K562 (cell line): ENCODE results near the gene FAM120C. TPM values are rescaled to one million over a fixed set of nuclear protein-coding genes. Genes with fewer than 3 reads are reported as not detected.

Experiments
- CBX1 ChIP-seq: sonication (generic); IDR thresholded peaks from 2 replicates; pipeline ENCODE4 v1.6.1; 2016; ENCODE audit warnings: antibody characterized with exemption, low read depth, mild to moderate bottlenecking
- ELF1 ChIP-seq: fragments of 200-800 bp; sonication (Bioruptor generic); IDR thresholded peaks from 2 replicates; pipeline ENCODE4 v1.6.1; 2016; ENCODE audit warnings: missing genetic modification characterization, missing compliant biosample characterization
- ESRRB ChIP-seq: fragments of 250-450 bp; sonication (Bioruptor Pico); IDR thresholded peaks from 2 replicates; pipeline ENCODE4 v1.5.0; 2020; ENCODE audit warnings: mild to moderate bottlenecking, moderate library complexity, borderline replicate concordance
- HSF4 ChIP-seq: fragments of 250-450 bp; sonication (Bioruptor Pico); IDR thresholded peaks from 2 replicates; pipeline ENCODE4 v2.1.2; 2022; ENCODE audit warnings: mild to moderate bottlenecking, moderate library complexity, borderline replicate concordance
- KLF13 ChIP-seq: fragments of 450-650 bp; IDR thresholded peaks from 2 replicates; pipeline ENCODE4 v1.6.1; 2016; ENCODE audit warnings: missing genetic modification characterization, low read depth, mild to moderate bottlenecking, missing compliant biosample characterization, moderate library complexity, borderline replicate concordance
- NFIC ChIP-seq: fragments of 450-650 bp; IDR thresholded peaks from 2 replicates; pipeline ENCODE4 v1.6.1; 2017; ENCODE audit warnings: mild to moderate bottlenecking, inconsistent platforms
- NR2C1 ChIP-seq, 2 experiments: fragments of 450-650 bp; IDR thresholded peaks; 2 replicates each; pipeline ENCODE4 v1.6.1; 2017; ENCODE audit warnings: mild to moderate bottlenecking in 2 of 2, antibody characterized with exemption in 1 of 2, inconsistent platforms in 1 of 2, missing compliant biosample characterization in 1 of 2, missing genetic modification characterization in 1 of 2
- RB1 ChIP-seq: fragments of 450-650 bp; IDR thresholded peaks from 2 replicates; pipeline ENCODE4 v1.6.1; 2017; ENCODE audit warnings: low read depth, mild to moderate bottlenecking
- TAF7 ChIP-seq: fragments of 450-650 bp; IDR thresholded peaks from 2 replicates; pipeline ENCODE4 v1.6.1; 2016; ENCODE audit warnings: missing genetic modification characterization, missing compliant biosample characterization
- TBL1XR1 ChIP-seq, 2 experiments: IDR thresholded peaks; 2 replicates each; pipeline ENCODE4 v1.6.1; 2012; ENCODE audit warnings: improper control_type of control experiment in 2 of 2, low read length in 2 of 2, mild to moderate bottlenecking in 1 of 2
- ZNF3 ChIP-seq: fragments of 250-450 bp; sonication (Bioruptor Pico); IDR thresholded peaks from 2 replicates; pipeline ENCODE4 v1.5.0; 2021; ENCODE audit warnings: mild to moderate bottlenecking, moderate library complexity
- ZNF354B ChIP-seq: fragments of 250-450 bp; sonication (Bioruptor Pico); IDR thresholded peaks from 2 replicates; pipeline ENCODE4 v1.4.0; 2020
- ZNF431 ChIP-seq: sonication (generic); formaldehyde crosslinking; IDR thresholded peaks from 2 replicates; pipeline ENCODE4 v1.8.0; 2022; ENCODE audit warnings: mild to moderate bottlenecking, missing genetic modification reagents
- ZNF445 ChIP-seq: fragments of 250-450 bp; sonication (Bioruptor Pico); IDR thresholded peaks from 2 replicates; pipeline ENCODE4 v1.4.0; 2020; ENCODE audit warnings: low read depth, mild to moderate bottlenecking, moderate library complexity
- polyA plus RNA-seq, 8 experiments: library from polyadenylated mRNA; depleted of rRNA in 4 of 8; stranded (reverse) in 5 of 8; unstranded in 3 of 8; fragments of >200 nt; fragmentation: Nextera tagmentation in 2 of 8; fragmentation: Illumina TruSeq in 1 of 8; extraction: Ambion mirVana in 2 of 8; extraction: Trizol in 1 of 8; gene quantifications; 2 replicates each; pipeline versions ENCODE4 v1.2.1 to v1.2.3, GENCODE V29; 2011 to 2014; ENCODE audit warnings: inconsistent platforms in 1 of 8, missing spikeins in 1 of 8
- total RNA-seq, 7 experiments: library from RNA; depleted of rRNA in 6 of 7; stranded (reverse); fragments of >200 nt in 6 of 7; fragmentation: Illumina TruSeq in 2 of 7; extraction: Trizol in 2 of 7; gene quantifications; 2 replicates each; pipeline versions ENCODE4 v1.2.1 to v1.2.3, GENCODE V29; 2011 to 2021; ENCODE audit warnings: low replicate concordance in 1 of 7
- TF ChIP-seq, protein P1 (sequence below): fragments of 450-650 bp; IDR thresholded peaks from 2 replicates; pipeline ENCODE4 v1.6.1; 2016; ENCODE audit warnings: mild to moderate bottlenecking
- TF ChIP-seq, protein P2 (sequence below): fragments of 250-450 bp; sonication (Bioruptor Pico); IDR thresholded peaks from 2 replicates; pipeline ENCODE4 v1.8.0; 2021; ENCODE audit warnings: moderate library complexity, mild to moderate bottlenecking, inconsistent platforms
- TF ChIP-seq, protein P3 (sequence below): sonication (generic); formaldehyde crosslinking; IDR thresholded peaks from 2 replicates; pipeline ENCODE4 v1.8.0; 2022; ENCODE audit warnings: missing genetic modification reagents, mild to moderate bottlenecking, moderate library complexity, borderline replicate concordance
- TF ChIP-seq, protein P4 (sequence below), 2 experiments: IDR thresholded peaks; 2 replicates each; pipeline ENCODE4 v1.6.1; 2012; ENCODE audit warnings: improper control_type of control experiment in 2 of 2, low read depth in 2 of 2, low read length in 2 of 2, borderline replicate concordance in 1 of 2

The FAM120C gene
- total and polyA plus RNA-seq, 9 of the 15 experiments (the other 6 are each of a cell fraction or from before 2014, with no cell fraction given): 0.21 to 6.7 (median 2.1) TPM

DNA sequence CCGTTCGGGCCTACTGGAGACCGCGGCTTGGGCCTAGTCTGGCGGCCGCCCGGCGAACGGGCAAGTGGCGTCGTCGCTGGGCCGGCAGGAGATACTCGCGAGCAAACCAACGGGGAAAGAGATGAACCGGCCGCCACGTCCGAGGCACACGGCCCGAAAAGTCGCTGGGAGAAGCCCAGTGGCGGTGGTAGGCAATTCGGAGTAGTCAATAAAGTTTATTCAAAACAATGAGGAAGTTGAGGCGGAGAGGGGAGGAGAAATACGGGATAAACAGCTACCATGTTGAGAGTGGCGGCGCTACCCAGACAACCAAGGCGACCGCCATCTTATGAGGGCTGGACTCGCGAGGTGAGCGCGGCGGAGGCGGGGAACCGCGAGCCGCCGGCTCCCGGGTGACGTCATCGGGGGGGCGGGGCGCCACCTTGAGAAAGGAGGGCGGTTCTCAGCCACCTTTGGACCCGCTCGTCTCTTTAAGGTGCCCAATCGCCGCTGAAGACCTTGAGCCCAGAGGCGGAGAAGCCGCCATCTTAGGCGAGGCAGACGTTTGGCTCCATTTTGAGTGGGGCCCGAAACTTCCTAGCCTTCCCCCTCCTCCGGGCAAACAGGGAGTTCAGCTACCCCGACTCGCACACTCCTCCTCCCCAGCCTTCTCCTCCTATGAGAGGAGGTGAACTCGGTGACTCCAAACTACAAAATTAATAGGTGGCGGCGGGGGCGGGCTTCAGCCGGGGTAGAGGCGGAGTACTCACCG lies 138.8 kb downstream of the FAM120C start, which contains the start of gene PHF8 (continued):
- no peak for TF ChIP-seq HSF4 (CRISPR knock-in tag)
- TF ChIP-seq, protein P1, sequence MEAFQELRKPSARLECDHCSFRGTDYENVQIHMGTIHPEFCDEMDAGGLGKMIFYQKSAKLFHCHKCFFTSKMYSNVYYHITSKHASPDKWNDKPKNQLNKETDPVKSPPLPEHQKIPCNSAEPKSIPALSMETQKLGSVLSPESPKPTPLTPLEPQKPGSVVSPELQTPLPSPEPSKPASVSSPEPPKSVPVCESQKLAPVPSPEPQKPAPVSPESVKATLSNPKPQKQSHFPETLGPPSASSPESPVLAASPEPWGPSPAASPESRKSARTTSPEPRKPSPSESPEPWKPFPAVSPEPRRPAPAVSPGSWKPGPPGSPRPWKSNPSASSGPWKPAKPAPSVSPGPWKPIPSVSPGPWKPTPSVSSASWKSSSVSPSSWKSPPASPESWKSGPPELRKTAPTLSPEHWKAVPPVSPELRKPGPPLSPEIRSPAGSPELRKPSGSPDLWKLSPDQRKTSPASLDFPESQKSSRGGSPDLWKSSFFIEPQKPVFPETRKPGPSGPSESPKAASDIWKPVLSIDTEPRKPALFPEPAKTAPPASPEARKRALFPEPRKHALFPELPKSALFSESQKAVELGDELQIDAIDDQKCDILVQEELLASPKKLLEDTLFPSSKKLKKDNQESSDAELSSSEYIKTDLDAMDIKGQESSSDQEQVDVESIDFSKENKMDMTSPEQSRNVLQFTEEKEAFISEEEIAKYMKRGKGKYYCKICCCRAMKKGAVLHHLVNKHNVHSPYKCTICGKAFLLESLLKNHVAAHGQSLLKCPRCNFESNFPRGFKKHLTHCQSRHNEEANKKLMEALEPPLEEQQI: no peak
- TF ChIP-seq ZNF431: no peak
- TF ChIP-seq RB1: peak; percentile 52
- TF ChIP-seq ZNF354B (CRISPR knock-in tag): no peak
- TF ChIP-seq CBX1: no peak
- peak; percentile 71 for TF ChIP-seq NR2C1 (IDR thresholded peaks at IDR 0.05)
- TF ChIP-seq NR2C1 (tag; IDR thresholded peaks at IDR 0.05): peak; percentile 66
- TF ChIP-seq TAF7: peak; percentile 33; the same call in 1 of the 2 replicates
- TF ChIP-seq KLF13: peak; percentile 65
- TF ChIP-seq, protein P2, sequence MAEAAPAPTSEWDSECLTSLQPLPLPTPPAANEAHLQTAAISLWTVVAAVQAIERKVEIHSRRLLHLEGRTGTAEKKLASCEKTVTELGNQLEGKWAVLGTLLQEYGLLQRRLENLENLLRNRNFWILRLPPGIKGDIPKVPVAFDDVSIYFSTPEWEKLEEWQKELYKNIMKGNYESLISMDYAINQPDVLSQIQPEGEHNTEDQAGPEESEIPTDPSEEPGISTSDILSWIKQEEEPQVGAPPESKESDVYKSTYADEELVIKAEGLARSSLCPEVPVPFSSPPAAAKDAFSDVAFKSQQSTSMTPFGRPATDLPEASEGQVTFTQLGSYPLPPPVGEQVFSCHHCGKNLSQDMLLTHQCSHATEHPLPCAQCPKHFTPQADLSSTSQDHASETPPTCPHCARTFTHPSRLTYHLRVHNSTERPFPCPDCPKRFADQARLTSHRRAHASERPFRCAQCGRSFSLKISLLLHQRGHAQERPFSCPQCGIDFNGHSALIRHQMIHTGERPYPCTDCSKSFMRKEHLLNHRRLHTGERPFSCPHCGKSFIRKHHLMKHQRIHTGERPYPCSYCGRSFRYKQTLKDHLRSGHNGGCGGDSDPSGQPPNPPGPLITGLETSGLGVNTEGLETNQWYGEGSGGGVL (CRISPR knock-in tag): no peak
- peak; percentile 97 for TF ChIP-seq ELF1 (tag)
- peak in 1 of 2 experiments; percentile 37; a peak in 2 of 4 replicates for TF ChIP-seq TBL1XR1 (IDR thresholded peaks at IDR 0.05; ENCODE audit: low read length in 2 of 2)
- TF ChIP-seq, protein P3, sequence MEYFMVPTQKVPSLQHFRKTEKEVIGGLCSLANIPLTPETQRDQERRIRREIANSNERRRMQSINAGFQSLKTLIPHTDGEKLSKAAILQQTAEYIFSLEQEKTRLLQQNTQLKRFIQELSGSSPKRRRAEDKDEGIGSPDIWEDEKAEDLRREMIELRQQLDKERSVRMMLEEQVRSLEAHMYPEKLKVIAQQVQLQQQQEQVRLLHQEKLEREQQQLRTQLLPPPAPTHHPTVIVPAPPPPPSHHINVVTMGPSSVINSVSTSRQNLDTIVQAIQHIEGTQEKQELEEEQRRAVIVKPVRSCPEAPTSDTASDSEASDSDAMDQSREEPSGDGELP (CRISPR knock-in tag): peak; percentile 60; the same call in 1 of the 2 replicates
- no peak for TF ChIP-seq ZNF3 (CRISPR knock-in tag)
- TF ChIP-seq, protein P4, sequence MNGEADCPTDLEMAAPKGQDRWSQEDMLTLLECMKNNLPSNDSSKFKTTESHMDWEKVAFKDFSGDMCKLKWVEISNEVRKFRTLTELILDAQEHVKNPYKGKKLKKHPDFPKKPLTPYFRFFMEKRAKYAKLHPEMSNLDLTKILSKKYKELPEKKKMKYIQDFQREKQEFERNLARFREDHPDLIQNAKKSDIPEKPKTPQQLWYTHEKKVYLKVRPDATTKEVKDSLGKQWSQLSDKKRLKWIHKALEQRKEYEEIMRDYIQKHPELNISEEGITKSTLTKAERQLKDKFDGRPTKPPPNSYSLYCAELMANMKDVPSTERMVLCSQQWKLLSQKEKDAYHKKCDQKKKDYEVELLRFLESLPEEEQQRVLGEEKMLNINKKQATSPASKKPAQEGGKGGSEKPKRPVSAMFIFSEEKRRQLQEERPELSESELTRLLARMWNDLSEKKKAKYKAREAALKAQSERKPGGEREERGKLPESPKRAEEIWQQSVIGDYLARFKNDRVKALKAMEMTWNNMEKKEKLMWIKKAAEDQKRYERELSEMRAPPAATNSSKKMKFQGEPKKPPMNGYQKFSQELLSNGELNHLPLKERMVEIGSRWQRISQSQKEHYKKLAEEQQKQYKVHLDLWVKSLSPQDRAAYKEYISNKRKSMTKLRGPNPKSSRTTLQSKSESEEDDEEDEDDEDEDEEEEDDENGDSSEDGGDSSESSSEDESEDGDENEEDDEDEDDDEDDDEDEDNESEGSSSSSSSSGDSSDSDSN (IDR thresholded peaks at IDR 0.05; ENCODE audit: borderline replicate concordance in 1 of 2, low read depth in 2 of 2, low read length in 2 of 2): peak; percentile 97 to 99
- no peak for TF ChIP-seq ESRRB (CRISPR knock-in tag)
- peak; percentile 38 for TF ChIP-seq NFIC
- no peak for TF ChIP-seq ZNF445
